ENCODE results near the gene ST3GAL2. TPM values are rescaled to one million over a fixed set of nuclear protein-coding genes. Genes with fewer than 3 reads are reported as not detected.
A peak's percentile ranks its signal among the peaks of the same experiment; 100 is the strongest.

Gene ST3GAL2
- total and polyA plus RNA-seq, 8 donors: 2.6 to 51.3 (median 11.7) TPM

DNA sequence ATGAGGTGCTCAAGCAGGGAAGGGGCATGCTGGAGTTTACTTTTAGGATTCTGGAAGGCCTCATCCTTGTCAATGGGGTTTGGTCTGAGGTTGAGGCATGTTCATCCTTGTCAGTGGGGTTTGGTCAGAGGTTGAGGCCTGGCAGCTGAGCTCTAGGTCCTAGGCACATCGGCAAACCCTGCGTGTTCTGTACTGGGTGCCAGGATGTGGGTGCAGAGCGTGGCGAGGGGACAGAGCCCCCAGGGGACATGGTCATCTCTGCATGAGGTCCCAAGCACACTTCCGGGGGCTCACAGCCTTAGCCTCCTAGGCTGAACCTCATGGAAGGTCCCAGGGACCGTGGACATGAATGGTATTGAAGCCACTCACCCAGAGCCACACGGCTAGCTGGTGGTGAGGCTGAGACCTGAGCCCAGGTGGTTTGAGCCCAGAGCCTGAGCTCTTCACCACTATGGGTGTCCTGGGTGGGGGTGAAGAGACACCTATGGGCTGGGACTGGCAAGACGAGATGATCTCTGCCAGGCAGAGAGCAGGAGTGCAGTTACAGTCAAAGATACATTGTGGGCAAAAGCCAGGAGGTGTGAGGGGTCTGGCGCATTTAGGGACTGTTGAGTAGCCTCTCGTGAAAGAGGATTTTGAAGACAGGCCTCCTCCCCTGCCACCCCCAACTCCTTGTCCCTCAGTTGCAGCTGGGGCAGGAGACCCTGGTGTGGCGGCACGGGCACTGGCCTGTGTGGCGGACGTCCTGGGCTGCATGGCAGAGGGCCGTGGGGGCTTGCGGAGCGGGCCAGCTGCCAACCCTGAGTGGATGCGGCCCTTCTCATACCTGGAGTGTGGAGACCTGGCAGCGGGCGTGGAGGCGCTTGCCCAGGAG, 34.8 kb upstream of the ST3GAL2 start:
- WGBS, 5 donors: 88 to 96% (median 93%) methylated on average over 19 to 21 of the region's 21 CpGs
- TF ChIP-seq POLR2A (IDR thresholded peaks at IDR 0.05): no peak
- no peak for TF ChIP-seq EP300 (IDR thresholded peaks at IDR 0.05)
- TF ChIP-seq, protein P1, sequence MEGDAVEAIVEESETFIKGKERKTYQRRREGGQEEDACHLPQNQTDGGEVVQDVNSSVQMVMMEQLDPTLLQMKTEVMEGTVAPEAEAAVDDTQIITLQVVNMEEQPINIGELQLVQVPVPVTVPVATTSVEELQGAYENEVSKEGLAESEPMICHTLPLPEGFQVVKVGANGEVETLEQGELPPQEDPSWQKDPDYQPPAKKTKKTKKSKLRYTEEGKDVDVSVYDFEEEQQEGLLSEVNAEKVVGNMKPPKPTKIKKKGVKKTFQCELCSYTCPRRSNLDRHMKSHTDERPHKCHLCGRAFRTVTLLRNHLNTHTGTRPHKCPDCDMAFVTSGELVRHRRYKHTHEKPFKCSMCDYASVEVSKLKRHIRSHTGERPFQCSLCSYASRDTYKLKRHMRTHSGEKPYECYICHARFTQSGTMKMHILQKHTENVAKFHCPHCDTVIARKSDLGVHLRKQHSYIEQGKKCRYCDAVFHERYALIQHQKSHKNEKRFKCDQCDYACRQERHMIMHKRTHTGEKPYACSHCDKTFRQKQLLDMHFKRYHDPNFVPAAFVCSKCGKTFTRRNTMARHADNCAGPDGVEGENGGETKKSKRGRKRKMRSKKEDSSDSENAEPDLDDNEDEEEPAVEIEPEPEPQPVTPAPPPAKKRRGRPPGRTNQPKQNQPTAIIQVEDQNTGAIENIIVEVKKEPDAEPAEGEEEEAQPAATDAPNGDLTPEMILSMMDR (IDR thresholded peaks at IDR 0.05): no peak
- TF ChIP-seq POLR2AphosphoS5 (IDR thresholded peaks at IDR 0.05): no peak
- Histone ChIP-seq H3K4me1 (peaks cover 0 to 10% (median 9%) of the 10 kb centered on the region in 4 donors), H3K9me3 (no peaks in the 10 kb centered on the region), H3K4me3 (no peak overlapping the region), H3K27ac (no peak overlapping the region), H3K36me3 (peaks cover 11 to 82% (median 74%) of the 10 kb centered on the region in 4 donors), H3K27me3 (no peaks in the 10 kb centered on the region)
- DNase-seq: no peak
- intact Hi-C loops (cut with DNase I; ENCODE audit: low total_unique reads): no loop called here

DNA sequence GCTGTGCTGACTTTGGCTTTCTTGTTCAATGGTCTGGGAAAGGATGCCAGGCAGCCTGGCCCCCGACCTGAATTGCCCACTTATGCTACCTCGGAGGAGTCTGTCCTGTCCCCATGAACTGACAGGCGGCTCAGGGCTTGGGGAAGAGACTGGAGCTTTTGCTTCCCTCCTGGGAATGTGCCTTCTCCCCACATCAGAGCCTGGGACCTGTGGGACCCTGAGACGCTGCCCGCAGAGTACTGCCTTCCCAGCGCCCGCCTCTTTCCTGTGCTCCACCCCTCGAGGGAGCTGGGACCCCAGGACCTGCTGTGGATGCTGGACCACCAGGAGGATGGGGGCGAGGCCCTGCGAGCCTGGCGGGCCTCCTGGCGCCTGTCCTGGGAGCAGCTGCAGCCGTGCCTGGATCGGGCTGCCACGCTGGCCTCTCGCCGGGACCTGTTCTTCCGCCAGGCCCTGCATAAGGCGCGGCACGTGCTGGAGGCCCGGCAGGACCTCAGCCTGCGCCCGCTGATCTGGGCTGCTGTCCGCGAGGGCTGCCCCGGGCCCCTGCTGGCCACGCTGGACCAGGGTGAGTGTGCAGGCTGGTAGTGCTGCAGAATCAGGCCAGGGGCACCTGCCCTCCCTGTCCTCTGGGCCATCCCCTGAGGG, 34.0 kb upstream of the ST3GAL2 start:
- H3K36me3 ChIP-seq: peaks cover 11 to 77% (median 67%) of the 10 kb centered on the region in 4 donors
- no peak overlapping the region for H3K4me3 ChIP-seq
- DNase-seq: no peak
- WGBS, 5 donors: 74 to 92% (median 88%) methylated on average over 19 to 28 of the region's 28 CpGs
- H3K27ac ChIP-seq: no peak overlapping the region
- peaks cover 0 to 10% (median 9%) of the 10 kb centered on the region in 4 donors for H3K4me1 ChIP-seq
- H3K9me3 ChIP-seq: no peaks in the 10 kb centered on the region
- TF ChIP-seq EP300 (IDR thresholded peaks at IDR 0.05) (no peak), POLR2AphosphoS5 (IDR thresholded peaks at IDR 0.05) (no peak), POLR2A (IDR thresholded peaks at IDR 0.05) (no peak)
- TF ChIP-seq, protein P1 (IDR thresholded peaks at IDR 0.05): no peak
- H3K27me3 ChIP-seq: no peaks in the 10 kb centered on the region
- intact Hi-C loops (cut with DNase I; ENCODE audit: low total_unique reads): no loop called here

DNA sequence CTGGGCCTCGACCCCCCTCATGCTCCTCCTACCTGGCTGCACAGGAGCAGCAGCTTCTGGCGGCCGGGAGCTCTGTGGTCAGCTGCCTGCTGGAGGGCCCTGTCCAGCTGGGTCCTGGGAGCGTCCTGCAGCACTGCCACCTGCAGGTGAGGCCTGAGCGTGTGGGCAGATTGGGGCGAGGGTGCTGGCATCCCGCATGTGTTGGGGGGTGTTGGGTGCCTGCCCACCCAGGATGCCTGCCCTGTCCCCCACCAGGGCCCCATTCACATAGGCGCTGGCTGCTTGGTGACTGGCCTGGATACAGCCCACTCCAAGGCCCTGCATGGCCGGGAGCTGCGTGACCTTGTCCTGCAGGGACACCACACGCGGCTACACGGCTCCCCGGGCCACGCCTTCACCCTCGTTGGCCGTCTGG, 32.0 kb upstream of the ST3GAL2 start:
- DNase-seq: peak; percentile 61 to 74
- Histone ChIP-seq H3K9me3 (no peaks in the 10 kb centered on the region), H3K27ac (no peak overlapping the region), H3K36me3 (peaks cover 11 to 80% (median 69%) of the 10 kb centered on the region in 4 donors), H3K4me3 (no peak overlapping the region), H3K27me3 (no peaks in the 10 kb centered on the region), H3K4me1 (no peaks in the 10 kb centered on the region)
- intact Hi-C loops (cut with DNase I; ENCODE audit: low total_unique reads): no loop called here
- TF ChIP-seq EP300 (IDR thresholded peaks at IDR 0.05): no peak
- TF ChIP-seq, protein P1 (IDR thresholded peaks at IDR 0.05): peak in 5 of 7 experiments; percentile 13 to 62 (median 49)
- 49 to 74% (median 64%) methylated on average over 9 to 17 of the region's 17 CpGs for WGBS, 5 donors

DNA sequence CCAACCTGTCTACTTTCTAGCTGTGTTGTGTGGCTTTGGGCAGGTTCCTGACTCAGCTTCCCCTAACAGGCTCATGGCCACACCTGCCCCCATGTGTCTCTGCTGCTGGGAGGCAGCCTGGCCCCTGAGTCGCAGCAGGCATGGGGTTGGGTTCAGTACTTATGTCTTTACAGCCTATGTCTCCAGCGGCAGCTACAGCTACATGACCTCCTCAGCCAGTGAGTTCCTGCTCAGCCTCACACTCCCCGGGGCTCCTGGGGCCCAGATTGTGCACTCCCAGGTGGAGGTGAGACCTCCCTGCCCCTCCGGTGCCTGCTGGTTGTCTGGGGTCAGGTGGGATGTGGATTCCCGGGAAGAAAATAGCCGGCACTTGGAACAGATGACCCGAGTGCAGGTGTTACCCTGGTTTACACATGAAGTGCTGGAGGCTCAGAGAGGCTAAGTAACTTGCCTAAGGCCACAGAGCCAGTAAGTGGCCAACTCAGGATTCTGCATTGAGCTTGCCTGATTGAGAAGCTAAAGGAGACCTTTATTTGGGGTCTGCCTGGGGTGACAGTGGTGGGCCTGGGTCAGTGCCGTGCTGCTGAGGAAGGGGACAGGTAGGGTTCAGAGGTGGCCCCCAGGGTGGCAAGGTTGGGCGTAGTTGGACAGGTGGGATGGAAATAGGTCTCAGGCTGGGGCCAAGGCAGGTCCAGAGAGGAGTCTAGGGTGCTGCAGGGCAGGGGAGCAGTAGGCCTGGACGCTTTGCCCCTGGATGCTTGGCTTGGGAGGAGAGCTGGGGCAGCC, 31.4 kb upstream of the ST3GAL2 start:
- TF ChIP-seq POLR2AphosphoS5 (IDR thresholded peaks at IDR 0.05) (no peak), EP300 (IDR thresholded peaks at IDR 0.05) (no peak), POLR2A (IDR thresholded peaks at IDR 0.05) (no peak)
- TF ChIP-seq, protein P1 (IDR thresholded peaks at IDR 0.05): no peak
- intact Hi-C loops (cut with DNase I; ENCODE audit: low total_unique reads): no loop called here
- Histone ChIP-seq H3K36me3 (peaks cover 7 to 80% (median 69%) of the 10 kb centered on the region in 4 donors), H3K9me3 (no peaks in the 10 kb centered on the region), H3K27ac (no peak overlapping the region), H3K4me3 (no peak overlapping the region), H3K4me1 (no peaks in the 10 kb centered on the region), H3K27me3 (no peaks in the 10 kb centered on the region)
- DNase-seq: no peak
- 81 to 92% (median 86%) methylated on average over 6 to 10 of the region's 10 CpGs for WGBS, 5 donors
